HG03439 (cell line): ENCODE measurements around the gene GMDS.

Source experiments
- ATAC-seq: cut with Tn5 transposase; IDR thresholded peaks from one replicate; pipeline ENCODE4 v1.9.1; 2021; ENCODE audit warnings: mild to moderate bottlenecking, moderate library complexity; ENCODE audit not compliant: unreplicated experiment

GMDS gene

DNA sequence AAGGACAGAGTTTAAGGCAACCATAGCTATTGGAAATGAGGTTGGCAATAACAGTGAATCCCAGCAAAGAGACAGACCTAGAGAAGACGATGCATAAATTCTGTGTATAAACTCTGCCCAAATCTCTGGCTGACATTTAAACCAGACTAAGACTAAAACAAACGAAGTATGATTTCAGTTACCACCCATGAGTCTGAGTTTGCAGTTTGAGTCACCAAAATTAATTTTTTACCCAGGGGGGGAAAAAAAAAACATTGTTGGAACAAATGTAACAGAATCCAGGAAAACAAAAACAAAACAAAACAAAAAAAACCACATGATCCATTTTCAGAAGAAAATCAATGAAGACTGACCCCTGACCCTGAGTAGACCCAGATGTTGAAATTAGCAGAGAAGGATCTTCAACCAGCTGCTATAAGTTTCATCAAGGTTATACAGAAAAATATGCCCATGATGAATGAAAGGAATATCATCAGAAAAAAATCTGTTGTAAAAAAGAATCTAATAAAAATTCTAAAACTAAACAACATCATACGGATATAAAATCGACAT lies 190.8 kb downstream of the GMDS start:
- ATAC-seq, result no peak

DNA sequence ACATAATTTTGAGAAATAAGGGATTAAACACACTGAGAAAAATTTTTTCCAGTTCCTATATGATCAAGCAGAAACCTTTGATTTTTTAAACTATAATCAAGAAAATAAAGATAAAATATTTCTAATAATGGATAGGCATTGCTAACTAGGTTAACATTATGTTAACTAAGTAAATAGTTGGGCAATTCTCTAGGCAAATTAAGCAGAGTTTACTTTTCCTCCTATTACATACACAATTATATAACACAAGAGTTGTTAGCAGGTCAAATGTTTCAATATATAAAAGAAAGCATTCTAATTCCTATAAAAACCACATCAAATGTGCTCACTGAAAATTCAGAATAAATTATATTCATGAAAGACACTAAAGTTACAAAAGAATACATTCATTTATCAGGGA lies 191.7 kb downstream of the GMDS start:
- no peak for ATAC-seq

DNA sequence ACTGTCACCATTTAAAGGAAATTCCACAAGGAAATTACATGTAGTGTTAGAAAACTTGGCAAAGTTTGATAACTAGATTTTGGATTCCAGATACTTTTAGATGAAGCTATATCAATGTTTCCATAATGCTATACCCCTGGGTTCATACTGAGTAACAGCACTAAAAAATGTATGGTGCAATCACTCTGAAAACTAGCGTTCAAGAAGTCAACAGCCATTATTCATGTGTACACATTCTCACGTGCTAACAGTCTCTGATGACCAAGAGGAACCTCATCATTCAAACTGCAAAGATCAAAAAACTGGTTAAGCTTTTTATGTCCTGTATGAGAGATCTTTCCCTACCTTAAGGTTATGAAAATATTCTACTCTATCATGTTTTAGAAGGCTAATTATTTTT lies 197.6 kb downstream of the GMDS start:
- no peak for ATAC-seq

DNA sequence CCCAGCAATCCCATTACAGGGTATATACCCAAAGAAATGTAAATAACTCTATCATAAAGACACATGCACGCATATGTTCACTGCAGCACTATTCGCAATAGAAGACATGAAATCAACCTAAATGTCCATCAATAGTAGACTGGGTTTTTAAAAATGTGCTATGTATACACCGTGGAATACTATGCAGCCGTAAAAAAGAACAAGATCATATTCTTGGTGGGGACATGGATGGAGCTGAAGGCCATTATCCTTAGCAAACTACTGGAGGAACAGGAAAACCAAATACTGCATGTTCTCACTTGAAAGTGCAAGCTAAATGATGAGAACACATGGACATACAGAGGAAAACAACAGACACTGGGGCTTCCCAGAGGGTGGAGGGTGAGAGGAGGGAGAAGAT lies 201.2 kb downstream of the GMDS start:
- no peak for ATAC-seq

DNA sequence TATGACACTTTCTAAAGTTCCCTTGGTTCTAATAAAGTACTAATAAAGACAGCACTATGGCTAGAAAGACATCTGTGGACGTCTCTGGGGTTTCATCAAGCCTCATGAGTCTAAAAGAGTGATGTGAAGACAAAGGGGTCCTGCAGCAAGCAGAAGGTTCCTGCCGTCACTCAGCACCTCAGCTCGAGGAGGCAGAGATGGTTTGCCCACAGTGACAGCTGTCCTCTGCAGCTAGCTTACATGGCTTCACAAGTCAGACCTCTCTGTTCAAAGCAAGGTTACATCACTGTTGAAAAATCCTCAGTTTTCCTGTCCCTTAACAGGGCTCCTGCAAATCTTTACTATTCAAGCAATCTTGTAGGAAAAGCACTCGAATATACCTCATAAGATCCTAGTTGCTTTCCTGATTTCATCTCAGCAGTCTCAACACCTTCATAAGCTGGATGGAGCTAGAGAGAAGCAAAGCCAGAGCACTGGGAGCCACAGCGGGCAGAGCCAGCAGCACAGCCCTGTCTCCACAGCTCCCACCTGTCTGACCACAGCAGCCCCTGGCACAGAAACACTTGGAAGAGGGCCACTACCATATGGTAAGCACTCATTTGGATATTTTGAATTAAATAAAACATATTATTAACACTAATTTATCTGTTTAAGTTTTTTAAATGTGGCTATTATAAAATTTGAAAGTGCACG lies 202.3 kb downstream of the GMDS start:
- no peak for ATAC-seq

DNA sequence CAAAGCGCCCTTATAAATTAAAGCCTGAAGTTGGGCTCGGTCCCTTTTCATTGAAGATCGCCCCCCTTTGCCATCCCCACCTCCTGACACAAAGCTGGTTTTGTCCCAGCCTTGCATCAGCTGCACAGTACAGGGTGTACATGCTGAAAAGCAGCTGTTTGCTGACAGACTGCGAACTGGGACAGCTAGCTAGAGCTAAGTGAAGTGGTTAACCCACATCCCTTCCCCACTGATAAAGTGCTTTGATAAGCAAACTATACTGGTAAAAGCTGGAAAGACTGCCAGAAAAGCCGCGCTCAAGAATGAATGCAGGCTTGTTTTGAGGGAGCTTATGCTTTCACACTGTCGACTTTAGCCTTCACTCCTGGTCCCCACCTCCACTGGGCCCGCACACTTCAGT lies 207.3 kb downstream of the GMDS start:
- no peak for ATAC-seq

DNA sequence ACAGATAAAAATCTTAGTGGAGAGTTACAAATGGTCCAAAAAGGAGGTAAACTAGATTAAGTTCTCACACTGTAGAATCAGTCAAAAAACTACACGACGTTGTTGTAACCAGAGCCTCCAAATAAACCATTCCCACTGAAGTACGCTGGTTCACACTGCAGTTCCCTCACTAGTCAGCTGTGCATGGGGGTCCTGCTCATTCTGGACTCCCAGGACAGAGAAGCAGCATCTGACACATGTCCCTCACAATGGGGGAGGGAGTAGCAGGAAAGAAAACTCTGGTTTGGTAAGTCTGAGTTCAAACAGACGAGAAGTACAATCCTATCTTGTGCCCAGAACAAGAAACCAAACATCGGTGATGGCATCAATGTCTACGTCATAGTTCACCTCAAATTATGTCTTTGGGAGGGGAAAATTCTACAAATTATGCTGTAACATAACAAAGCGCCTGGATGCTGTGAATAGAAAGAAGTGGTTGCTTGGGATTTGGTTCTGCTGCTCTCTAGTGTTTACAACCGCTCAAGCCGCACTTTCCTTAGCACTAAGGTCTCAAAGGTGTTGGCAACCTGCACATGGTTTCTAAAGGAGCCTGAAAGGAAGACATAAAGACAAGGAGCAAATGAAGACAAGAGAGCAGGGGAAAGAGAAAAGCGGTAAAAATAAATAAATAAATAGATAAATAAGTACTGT lies 208.0 kb downstream of the GMDS start:
- ATAC-seq, result no peak

DNA sequence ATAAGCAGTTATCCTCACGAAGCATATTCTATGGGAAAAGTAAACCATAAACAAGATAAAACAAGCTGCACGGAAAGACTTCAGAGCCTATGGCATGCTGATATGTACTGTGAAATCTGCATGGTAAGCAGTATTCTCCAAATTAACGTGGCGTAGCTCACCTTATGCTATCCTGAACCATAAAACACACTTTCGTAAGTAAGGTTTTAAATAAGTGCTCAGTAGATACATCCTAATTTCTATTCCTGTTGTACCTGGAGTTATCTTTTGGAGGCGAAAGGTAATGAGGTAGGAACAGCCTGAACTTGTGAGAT lies 208.7 kb downstream of the GMDS start:
- ATAC-seq, result no peak

DNA sequence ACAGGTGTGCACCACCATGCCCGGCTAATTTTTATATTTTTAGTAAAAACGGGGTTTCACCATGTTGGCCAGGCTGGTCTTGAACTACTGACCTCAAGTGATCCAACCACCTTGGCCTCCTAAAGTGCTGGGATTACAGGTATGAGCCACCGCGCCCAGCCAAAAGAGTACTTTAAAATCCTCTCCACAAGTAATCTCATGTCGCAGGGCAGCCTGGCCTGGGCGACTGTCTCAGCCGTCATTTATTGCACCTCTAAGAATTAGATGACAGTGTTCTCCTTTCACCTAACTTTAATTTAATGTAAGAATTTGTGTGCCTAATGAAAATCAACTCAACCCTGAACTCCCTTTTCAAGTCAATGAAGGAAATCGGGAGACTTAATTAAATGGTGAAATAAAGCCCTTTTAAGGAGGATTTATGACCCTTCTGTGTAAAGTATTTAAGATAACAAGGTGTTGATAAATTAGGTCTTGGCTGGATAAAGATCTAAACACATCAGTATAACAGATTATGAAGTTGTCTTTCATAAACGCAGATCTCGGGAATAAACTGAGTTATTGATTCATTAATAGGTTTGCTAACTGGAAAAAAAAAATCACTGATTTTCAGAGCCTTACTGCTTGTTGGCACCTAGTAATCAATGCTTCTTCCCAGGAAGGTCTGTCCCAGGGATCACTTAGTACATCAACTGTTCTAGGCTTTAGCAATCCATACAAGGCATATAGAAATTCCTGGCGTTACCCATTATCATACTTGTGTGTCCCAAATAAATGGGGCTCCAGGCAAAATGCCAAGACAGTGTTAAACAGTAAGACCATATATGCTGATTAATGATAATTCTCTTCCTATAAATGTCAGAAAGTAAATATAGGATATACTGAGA lies 209.3 kb downstream of the GMDS start:
- no peak for ATAC-seq

DNA sequence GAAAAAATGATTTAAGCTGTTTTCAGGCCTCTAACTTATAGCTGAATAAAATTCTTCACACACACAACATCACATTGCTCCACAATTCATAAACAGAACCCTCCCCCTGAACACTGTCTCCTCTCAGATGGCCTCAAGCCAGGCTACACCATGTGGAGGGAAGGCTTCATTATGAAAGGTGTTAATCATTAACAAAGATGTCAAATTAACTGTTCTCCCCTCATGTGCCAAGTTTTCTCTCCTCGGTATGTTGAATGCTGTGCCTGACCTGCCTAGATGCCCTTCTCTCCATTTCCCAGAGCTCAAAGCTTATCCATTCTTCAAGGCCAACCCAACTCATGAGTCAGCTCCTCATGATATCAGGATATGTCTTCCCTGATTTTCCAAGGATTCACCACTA lies 210.4 kb downstream of the GMDS start:
- ATAC-seq, result no peak

DNA sequence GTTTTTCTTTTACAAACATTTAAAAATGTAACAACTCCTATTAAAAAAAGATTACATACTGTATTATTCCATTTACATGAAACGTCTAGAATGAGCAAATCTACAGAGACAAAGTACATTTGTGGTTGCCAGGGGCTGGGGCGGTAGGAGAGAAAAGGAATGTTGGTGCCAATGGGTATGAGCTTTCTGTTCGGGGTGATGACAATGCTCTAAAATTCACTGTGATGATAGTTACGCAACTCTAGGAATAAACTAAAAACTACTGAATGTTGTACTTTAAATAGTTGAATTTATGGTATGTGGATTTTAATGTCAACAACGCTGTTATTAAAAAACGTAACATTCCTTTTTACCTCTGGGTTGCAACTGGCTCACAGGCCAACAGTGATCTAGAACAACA lies 211.1 kb downstream of the GMDS start:
- ATAC-seq, result no peak

DNA sequence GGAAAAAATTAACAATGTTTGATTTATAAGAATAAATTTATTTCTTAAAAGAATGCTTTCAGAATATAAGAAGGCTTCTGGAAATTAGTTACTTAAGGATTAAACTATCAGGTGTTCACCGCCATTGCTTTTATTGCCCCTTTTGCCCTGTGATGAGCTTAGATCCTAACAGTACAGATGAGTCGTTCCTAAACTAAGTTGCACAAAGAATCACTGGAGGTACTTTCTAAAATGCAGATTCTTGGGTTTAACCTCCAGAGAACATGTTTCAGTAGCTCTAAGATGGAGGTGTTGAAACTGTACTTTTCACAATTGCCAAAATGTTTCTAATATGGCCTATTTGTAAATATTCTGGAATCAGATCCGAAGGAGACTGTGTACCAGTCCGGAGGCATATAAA lies 211.9 kb downstream of the GMDS start:
- ATAC-seq, result no peak

DNA sequence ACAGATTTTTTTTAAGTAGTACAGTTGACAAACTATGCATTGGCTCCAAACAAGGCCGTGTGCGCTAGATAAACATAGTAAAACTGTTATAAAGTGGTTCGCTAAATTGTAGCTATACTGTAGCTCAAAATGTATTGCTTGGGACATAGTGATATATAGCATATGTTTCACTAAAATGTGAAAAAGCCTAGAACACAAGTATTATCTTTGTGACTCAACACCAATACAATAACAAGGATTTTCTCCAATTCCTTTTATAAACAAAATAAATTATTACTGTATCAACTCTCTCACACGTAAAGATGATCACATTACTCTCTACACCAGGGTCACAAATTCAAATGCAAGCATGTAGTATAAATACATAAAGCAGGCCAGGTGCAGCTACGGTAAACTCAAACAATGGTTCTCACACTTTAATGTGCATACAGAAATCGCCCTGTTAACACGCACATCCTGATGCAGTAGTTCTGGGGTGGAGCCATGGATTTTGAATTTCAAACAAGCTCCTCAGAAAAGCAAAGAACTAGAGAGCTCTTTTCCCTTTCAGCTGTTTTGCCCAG lies 214.6 kb downstream of the GMDS start:
- no peak for ATAC-seq

DNA sequence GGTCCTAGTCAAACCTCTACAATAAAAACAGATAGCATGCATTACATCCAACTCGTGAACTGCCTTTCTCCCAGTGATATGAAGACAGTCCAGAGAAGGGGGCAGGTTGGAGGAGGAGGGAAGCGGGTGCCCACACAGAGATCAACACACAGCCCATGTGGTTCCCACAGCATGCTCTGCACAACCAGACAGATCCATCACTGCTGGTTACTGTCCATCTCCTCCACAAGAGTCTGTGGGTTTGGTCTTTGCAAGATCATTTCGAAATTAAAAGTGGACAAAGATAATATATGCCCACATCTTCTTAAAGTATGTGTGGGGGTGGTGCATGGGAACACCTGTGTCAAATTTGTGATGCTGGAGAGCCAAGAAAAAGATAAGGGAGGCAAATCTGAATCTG lies 215.5 kb downstream of the GMDS start:
- ATAC-seq, result no peak

DNA sequence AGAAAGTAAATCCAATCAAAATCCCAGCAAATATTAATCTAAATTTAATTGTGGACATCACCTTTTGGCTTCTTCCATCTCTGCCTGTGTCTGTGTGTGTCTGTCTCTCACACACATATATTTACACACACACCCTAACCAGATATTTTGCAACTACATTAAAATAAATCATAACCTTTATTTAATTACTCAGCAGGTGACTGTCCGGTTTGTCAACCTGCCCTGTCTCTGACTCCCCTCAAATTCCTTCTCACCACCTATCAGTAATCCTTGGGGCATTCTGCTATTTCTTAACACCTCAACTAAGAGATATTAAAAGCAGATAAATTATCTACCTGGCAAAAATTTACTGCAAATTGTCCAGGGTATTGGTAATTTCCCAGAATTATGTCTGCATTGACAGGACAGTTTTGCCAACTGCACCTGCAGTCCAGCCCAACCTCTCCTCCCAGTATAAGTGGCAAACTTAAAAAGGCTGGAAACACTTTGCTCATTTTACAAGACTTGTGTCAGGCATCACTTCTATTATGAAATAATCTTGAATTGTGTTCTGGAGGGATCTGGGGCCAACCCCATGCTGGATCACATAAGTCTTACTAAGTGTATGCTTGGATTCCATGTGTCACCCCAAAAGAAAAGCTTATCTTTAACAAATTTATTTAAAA lies 216.1 kb downstream of the GMDS start:
- no peak for ATAC-seq

DNA sequence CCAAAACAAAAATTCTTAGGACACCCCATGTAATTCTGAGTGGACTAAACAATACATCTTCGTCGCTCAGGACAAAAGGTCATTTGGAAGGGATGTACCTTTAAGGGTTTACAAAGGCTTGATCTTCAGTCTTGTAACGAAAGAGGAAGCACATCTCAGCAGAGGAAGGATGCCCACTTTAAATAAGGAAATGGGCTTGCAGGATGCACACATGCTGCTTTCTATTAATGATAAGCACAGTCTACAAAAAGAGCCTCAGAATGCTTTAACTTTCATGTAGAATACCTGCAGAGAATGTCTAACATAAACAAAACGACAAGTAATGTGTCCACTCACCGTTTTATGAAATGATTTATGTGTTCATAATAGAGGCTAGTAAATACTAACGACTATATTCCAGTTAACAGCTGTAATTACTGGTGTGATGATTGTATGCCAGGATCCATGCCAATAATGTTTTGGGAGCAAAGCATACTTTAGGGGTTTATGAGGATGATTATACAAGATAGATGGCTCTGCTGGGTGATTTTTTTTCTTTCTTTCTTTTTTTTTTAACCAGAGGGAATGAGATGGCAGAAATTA lies 216.9 kb downstream of the GMDS start:
- ATAC-seq, result no peak

DNA sequence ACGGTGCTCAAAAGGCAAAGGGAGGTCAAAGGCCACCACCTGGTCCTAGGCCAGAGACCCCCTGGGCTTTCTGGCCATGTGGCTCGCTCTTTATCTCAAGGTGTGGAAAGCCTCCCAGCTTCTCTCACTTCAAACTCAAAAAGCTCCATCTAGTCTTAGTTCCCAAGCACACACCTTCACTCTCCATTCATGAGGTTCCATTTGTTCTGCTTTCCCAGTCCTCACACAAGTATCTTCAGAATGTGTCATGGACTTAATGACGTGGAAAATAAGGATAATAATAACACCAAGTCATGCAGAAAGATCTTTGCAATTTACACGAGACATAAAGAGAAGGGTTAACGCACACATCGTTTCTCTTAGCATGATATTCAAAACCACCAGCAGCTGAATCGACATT lies 219.3 kb downstream of the GMDS start:
- no peak for ATAC-seq

DNA sequence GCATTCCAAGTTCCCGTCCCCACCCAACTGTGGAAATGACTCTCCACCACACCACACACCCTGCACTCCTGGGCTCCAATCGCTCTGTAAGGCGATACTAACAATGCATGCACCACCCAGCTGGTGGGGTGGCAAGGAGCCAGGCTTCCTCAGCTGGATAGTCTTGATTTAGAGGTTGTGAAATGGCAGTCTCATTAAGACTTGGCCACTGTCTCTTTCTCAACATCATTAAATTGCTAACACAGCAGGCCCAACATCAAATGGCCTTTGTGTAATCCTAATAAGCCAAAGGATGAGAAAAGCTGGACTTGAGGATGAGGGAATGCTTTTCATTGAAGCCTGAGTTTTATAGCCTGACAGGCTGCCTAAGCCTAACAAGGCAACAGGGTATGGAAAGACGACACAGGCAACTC lies 223.7 kb downstream of the GMDS start:
- no peak for ATAC-seq

DNA sequence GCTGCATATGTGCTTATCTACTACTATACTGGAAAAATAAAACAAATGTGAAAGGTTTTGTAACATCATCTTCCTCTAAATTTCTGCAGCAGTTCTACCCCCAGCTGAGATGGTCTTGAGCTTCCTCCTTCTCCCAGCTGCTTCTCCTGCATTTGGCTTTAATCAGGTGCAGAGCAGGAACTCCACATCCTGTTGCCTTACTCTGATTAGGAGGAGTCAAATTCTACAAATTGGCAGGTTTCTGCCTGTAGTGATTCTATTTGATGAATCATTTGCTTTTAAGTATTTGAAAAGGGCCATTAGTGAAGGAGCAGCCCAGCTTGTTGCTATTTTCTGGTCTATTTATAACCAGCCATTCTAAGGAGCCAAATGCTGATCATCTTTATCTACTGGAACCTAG lies 224.5 kb downstream of the GMDS start:
- no peak for ATAC-seq

DNA sequence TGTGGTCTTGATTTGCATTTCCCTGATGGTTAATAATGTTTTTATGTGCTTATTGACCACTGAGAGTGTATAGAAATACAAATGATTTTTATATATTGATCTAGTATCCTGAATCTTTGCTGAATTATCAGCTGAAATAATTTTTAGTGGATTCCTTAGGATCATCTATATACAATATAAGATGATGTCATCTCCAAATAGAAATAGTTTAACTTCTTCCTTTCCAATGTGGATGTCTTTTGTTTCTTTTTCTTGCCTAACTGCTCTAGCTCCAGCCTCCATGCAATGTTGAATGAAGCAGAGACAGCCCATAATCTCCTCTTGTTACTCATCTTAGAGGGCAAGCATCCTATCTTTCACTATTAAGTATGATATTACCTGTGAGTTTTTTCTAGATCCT lies 226.4 kb downstream of the GMDS start:
- no peak for ATAC-seq

DNA sequence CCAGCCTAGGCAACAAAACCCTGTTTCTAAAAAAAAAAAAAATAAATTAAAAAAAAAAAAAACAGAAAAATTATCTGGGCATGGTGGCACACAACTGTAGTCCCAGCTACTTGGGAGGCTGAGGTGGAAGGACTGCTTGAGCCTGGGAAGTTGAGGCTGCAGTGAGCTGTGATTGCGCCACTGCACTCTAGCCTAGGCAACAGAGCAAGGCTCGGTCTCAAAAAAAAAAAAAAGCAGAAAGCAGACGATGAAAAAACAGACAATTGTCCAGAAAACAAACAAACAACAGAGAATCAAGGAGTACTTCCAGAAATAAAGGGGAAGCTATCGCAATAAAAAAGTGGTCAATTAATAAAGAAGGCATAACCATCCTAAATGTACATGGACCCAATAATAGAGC lies 229.4 kb downstream of the GMDS start:
- ATAC-seq, result no peak
